ENCODE results near the gene FCGR2B.
"Not testable (repeated sequence)": the region's sequence is repeated elsewhere in the genome, so short reads cannot be mapped to it uniquely, and the experiment has no call there.

FCGR2B gene

DNA sequence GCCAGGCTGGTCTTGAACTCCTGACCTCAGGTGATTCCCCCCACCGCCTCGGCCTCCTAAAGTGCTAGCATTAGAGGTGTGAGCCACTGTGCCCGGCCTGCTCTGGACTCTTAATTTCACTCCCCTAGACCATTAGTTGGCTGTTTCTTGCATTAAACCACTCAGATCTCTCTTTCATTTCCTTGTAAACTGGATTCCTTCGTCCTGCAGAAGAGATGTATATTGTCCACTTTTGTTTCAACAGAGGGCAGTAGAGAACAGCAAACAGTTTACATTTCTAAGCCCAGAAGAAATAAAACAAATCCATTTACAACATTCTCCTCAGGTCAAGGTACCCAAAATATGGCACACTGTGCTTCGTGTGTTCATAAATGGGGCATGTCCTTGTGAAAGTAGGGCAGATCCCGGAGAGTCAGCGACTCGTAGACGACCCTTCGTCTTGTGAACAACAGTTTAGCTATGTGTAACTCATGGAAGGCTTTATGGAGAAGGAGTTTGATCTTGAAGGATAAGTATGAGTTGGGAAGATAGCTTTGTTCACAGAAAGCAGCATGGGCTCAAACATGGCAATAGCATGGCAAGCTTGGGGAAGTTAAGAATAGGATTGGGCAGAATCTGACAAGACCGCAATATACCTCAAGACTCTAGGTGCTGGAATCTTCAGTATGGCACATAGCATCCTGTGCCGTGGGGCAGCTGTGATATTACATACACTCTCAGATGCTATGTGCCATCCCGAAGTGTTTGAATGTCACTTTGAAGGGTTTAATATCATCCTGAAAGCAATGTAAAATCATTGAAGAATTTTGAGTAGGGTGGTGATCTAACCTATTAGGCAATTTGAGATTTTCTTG is 15.2 kb upstream of the FCGR2B start:
- DNase-seq, result peak; percentile 61 to 65

GRCh38 chr1:161653541-161653940 is 9.4 kb upstream of the FCGR2B start:
- not testable (repeated sequence) for DNase-seq

DNA sequence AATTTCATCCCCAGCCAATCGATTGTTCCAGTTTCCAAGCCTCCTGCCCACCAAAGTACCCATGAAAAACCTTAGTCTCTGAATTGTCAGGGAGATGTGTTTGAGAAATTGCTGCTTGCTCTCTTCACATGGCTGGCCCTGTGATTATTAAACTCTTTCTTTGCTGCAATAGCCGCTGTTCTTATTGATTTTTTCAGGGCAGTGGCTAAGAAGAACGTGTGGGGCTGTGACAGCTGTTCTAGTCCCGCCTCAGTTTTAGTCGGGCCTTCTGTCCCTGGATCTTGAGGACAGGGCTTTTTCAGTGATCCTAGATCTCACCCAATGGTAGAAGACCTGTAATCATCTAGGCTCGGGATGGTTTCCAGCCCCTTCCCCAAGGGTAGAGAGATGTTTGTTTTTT is 9.0 kb upstream of the FCGR2B start:
- DNase-seq, result not testable (repeated sequence)

DNA sequence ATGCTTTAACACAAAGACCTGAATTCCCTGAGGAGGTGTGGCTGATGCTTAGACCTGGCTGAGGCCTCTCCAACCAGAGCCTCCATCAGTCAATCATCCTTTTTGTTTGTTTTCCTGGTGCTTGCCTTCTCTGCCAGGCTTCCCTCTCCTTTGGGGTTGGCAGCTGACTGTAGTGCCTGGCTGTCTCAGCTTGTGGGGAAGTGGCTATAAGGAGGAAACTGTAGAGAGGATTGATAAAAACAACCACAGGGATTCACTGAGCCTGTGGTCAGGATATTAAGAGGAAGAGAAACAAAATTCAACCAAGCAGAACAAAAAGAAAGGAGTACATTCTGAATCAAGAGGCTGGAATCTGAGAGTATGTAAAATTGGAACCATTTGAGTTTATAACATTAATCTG is 4.4 kb upstream of the FCGR2B start:
- not testable (repeated sequence) for DNase-seq

DNA sequence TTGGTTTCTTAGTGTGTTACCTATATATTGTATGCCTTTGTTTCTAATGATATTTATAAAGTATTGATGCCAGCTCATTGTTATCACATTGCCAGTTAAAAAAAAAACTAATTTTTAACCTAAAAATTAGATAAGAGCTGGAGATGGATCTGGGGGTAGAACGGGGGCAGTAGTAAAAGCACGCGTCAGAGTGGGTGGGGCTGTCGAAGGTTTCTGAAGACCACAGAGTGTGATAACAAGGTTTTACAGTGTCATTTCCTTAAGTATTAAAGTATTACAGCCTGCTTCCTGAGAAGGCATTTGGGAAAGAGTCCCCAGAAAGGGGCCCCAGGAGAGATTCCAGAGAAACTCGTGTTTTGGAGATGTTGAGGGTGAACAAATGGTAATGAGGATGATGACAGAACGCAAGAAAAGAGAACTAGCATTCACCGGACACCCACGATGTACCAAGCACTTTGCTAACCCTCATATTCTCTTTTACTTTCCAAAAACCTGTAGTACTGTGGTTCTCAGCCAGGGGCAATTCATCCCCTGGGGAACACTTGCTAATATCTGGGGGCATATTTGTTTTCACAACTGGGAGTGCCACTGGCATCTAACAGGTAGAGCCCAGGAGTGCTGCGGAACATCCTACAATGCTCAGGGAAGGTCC is 1.2 kb upstream of the FCGR2B start:
- not testable (repeated sequence) for DNase-seq

- DNase-seq, result not testable (repeated sequence)
Observed at GRCh38 chr1:161663569-161663968, 626 bp downstream of the FCGR2B start.

DNA sequence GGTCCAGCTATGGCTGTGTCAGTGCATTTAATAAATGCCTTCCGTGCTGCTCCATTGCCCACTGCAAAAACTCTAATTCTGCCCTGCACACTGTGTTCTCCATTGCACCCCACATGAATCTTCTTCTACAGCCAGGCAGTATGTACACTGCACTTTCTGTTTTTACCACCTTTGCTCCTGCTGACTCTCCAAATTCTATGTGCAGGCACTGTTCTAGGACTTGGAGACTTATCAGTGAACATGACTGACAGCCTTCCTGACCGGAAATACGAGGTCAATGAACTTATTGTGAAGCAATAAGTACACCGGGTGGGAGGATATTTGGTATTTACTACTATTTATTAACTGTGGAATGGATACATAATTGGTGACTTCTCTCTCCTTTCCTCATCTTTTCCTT is 1.7 kb downstream of the FCGR2B start:
- DNase-seq, result not testable (repeated sequence)

- DNase-seq, result not testable (repeated sequence)
Observed at GRCh38 chr1:161671045-161672020, 8.4 kb downstream of the FCGR2B start.

DNA sequence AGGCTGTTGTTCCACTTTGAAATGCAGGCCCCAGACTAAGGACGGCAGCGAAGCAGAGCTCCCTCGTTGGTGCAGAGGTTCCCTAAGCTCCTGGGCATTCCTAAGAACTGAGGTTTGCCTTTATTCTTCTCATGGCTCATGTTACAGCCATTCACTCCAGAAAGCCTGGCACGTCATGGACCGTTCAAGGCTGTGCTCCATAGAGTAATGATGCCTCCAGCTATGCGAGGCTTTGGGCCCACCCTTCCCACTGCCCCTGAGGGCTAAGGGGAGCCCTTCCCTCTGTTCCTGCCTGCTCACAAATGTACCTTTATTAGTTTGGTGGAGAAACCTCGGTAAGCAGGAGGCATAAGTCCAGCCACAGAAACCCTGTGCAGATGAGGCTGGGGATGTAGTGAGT is 10.5 kb downstream of the FCGR2B start:
- DNase-seq, result not testable (repeated sequence)

GRCh38 chr1:161674447-161674846 is 11.5 kb downstream of the FCGR2B start:
- not testable (repeated sequence) for DNase-seq

DNA sequence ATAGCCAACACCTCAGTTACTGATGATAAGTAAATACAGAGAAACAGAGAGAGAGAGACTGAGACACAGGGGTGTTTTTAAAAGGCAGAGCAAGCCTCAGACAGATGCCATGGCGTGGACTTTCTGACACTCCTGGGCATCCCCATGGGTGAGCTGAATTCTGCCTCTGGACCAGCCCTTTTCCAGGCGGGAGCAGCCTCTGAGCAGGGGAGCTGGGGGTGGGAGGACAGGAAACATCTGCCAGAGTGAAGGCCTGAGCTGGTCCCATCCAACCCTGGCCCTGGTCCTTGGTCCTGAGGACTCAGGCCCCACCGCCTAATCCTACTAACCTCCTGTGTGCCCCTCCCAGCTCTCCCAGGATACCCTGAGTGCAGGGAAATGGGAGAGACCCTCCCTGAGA is 12.0 kb downstream of the FCGR2B start:
- not testable (repeated sequence) for DNase-seq

DNA sequence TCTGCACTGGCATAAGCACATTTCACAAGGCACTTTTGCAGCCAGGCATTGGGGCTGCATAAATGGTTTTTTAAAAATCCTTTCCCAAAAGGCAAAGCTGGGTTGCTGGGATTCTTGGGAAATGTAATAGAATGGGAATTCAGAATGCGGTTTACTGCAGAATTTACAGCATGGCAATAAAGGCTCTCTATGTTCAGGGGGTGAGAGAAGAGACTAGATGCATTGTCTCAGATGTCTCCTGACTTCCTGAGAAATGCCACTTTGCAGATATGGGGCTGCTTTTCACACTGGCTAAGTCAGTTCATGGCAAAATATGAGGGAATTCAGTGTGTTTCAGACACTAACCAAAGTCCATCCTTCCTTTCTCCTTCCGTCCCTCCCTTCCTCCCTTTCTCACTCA is 13.5 kb downstream of the FCGR2B start:
- no peak for DNase-seq

DNA sequence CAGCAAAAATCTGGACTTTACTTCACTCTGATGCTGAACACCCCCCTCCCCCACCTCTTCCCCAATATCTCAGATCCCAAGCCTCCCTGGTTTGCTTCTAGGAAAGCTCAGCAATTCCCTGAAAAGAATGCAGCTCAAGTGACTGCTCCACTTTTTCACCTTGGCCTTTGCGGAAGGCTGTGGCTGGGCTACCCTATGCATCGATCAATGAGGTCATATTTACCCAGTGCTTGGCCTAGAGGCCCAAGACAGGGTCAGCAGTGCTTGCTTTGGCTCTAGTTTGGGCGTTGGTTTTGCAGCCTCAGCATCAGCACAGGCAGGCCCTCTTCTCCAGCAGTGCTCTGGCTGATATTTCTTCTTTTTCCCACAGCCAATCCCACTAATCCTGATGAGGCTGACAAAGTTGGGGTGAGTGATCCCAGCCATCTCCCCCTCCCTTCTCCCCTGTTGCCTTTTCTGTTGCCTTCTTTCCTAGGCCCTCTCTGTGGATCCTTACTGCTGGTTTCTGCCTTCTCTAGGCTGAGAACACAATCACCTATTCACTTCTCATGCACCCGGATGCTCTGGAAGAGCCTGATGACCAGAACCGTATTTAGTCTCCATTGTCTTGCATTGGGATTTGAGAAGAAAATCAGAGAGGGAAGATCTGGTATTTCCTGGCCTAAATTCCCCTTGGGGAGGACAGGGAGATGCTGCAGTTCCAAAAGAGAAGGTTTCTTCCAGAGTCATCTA is 14.2 kb downstream of the FCGR2B start:
- TF ChIP-seq POLR2A (IDR thresholded peaks at IDR 0.05; ENCODE audit: low read length), result no peak
- TF ChIP-seq GATA1 (IDR thresholded peaks at IDR 0.05; ENCODE audit: low read depth, low read length), result no peak
- DNase-seq, result no peak

More for the DNA sequence above, 13.5 kb downstream of the FCGR2B start:
- TF ChIP-seq POLR2A (IDR thresholded peaks at IDR 0.05; ENCODE audit: low read length), result no peak
- no peak for TF ChIP-seq GATA1 (IDR thresholded peaks at IDR 0.05; ENCODE audit: low read depth, low read length)

GRCh38 chr1:161678500-161678899 is 15.6 kb downstream of the FCGR2B start:
- no peak for DNase-seq

GRCh38 chr1:161681879-161682278 is 18.9 kb downstream of the FCGR2B start:
- DNase-seq, result no peak
- TF ChIP-seq GATA1 (IDR thresholded peaks at IDR 0.05; ENCODE audit: low read depth, low read length) (no peak), POLR2A (IDR thresholded peaks at IDR 0.05; ENCODE audit: low read length) (no peak)

More at GRCh38 chr1:161678500-161678899, 15.6 kb downstream of the FCGR2B start:
- TF ChIP-seq POLR2A (IDR thresholded peaks at IDR 0.05; ENCODE audit: low read length) (no peak), GATA1 (IDR thresholded peaks at IDR 0.05; ENCODE audit: low read depth, low read length) (no peak)

Data from erythroblast (primary cell).